ENCODE measurements around the gene KMT5B. TPM values are rescaled to one million over a fixed set of nuclear protein-coding genes. Genes with fewer than 3 reads are reported as not detected.
A peak's percentile ranks its signal among the peaks of the same experiment; 100 is the strongest.

Gene KMT5B
- total RNA-seq, 1 experiment from 2014 or later: 17.7 TPM

- no peak for DNase-seq (ENCODE audit: low read depth)
Measured at GRCh38 chr11:68216171-68216938, 3.3 kb upstream of the KMT5B start.

- DNase-seq (ENCODE audit: low read depth): no peak
Measured at GRCh38 chr11:68215524-68216170, 2.6 kb upstream of the KMT5B start.

- DNase-seq (ENCODE audit: low read depth): no peak
Measured at GRCh38 chr11:68215087-68215445, 2.0 kb upstream of the KMT5B start.

- no peak for DNase-seq (ENCODE audit: low read depth)
Measured at GRCh38 chr11:68214173-68215086, 1.3 kb upstream of the KMT5B start.

- DNase-seq (ENCODE audit: low read depth): peak; percentile 96
Measured at GRCh38 chr11:68213555-68214172, 568 bp upstream of the KMT5B start.

GRCh38 chr11:68212421-68213134, 518 bp downstream of the KMT5B start:
- DNase-seq (ENCODE audit: low read depth): peak; percentile 81

GRCh38 chr11:68211546-68211945, 1.6 kb downstream of the KMT5B start:
- DNase-seq (ENCODE audit: low read depth): no peak

- peak; percentile 66 for DNase-seq (ENCODE audit: low read depth)
Measured at GRCh38 chr11:68206211-68206610, 6.9 kb downstream of the KMT5B start.

- no peak for DNase-seq (ENCODE audit: low read depth)
Measured at GRCh38 chr11:68204402-68204801, 8.7 kb downstream of the KMT5B start.

GRCh38 chr11:68202165-68202564, 10.9 kb downstream of the KMT5B start:
- no peak for DNase-seq (ENCODE audit: low read depth)

GRCh38 chr11:68201492-68201891, 11.6 kb downstream of the KMT5B start:
- DNase-seq (ENCODE audit: low read depth): no peak

GRCh38 chr11:68200639-68201038, 12.5 kb downstream of the KMT5B start:
- no peak for DNase-seq (ENCODE audit: low read depth)

- DNase-seq (ENCODE audit: low read depth): no peak
Measured at GRCh38 chr11:68199295-68199987, 13.7 kb downstream of the KMT5B start.

- DNase-seq (ENCODE audit: low read depth): no peak
Measured at GRCh38 chr11:68196219-68196618, 16.9 kb downstream of the KMT5B start.

- no peak for DNase-seq (ENCODE audit: low read depth)
Measured at GRCh38 chr11:68194675-68195294, 18.3 kb downstream of the KMT5B start.

GRCh38 chr11:68193018-68193417, 20.1 kb downstream of the KMT5B start:
- no peak for DNase-seq (ENCODE audit: low read depth)

GRCh38 chr11:68191661-68192579, 21.2 kb downstream of the KMT5B start:
- DNase-seq (ENCODE audit: low read depth): no peak

GRCh38 chr11:68189888-68190287, 23.2 kb downstream of the KMT5B start:
- DNase-seq (ENCODE audit: low read depth): no peak

GRCh38 chr11:68189082-68189481, 24.0 kb downstream of the KMT5B start:
- DNase-seq (ENCODE audit: low read depth): no peak
